H1 (cell line): ENCODE results near the gene PCGF3. TPM values are rescaled to one million over a fixed set of nuclear protein-coding genes. Genes with fewer than 3 reads are reported as not detected.

Source experiments
- CTCF ChIA-PET: fragments of 300-600 bp; sonication (Branson Sonifier 250); formaldehyde crosslinking; loops from one replicate; lab custom pipeline; 2021; ENCODE audit not compliant: partially characterized antibody; lab: Charles Lee
- POLR2A ChIA-PET: fragments of 300-600 bp; sonication (Branson Sonifier 250); formaldehyde crosslinking; loops from one replicate; lab custom pipeline; 2021; ENCODE audit warnings: inconsistent platforms; ENCODE audit not compliant: partially characterized antibody; lab: Charles Lee
- DNase-seq, 2 experiments: peaks; one replicate each; pipeline versions ENCODE4 v3.0.0 to v3.0.0-alpha.2; 2010 to 2022; ENCODE audit warnings: low spot score in 2 of 2, low read depth in 1 of 2, mixed read lengths in 1 of 2
- FAIRE-seq: peaks from 2 replicates; lab custom pipeline; 2011; peaks lifted over from hg19 to GRCh38; lab: Jason Lieb, UNC
- H2AFZ ChIP-seq: 2 replicates; pipeline ENCODE4 v1.8.1; 2012; ENCODE audit warnings: low read length, inconsistent platforms
- H2AK5ac ChIP-seq: 2 replicates; pipeline ENCODE4 v1.6.1; 2013; ENCODE audit warnings: low read depth, low read length
- H2BK120ac ChIP-seq: replicated peaks from 2 replicates; pipeline ENCODE3; 2013; ENCODE audit warnings: low read depth, low read length, inconsistent platforms
- H2BK12ac ChIP-seq: 2 replicates; pipeline ENCODE4 v1.6.1; 2013; ENCODE audit warnings: low read depth, low read length
- H2BK15ac ChIP-seq: 2 replicates; pipeline ENCODE4 v1.6.1; 2013; ENCODE audit warnings: low read length
- H2BK20ac ChIP-seq: 2 replicates; pipeline ENCODE4 v1.6.1; 2013; ENCODE audit warnings: low read length
- H2BK5ac ChIP-seq: 2 replicates; pipeline ENCODE4 v1.6.1; 2013; ENCODE audit warnings: low read depth, low read length
- H3K14ac ChIP-seq: 2 replicates; pipeline ENCODE4 v1.6.1; 2013; ENCODE audit warnings: inconsistent platforms; ENCODE audit not compliant: insufficient read length
- H3K18ac ChIP-seq: 2 replicates; pipeline ENCODE4 v1.6.1; 2013; ENCODE audit warnings: low read length; ENCODE audit errors: extremely low read depth
- H3K23ac ChIP-seq: 2 replicates; pipeline ENCODE4 v1.6.1; 2013; ENCODE audit warnings: inconsistent platforms; ENCODE audit not compliant: insufficient read length
- H3K23me2 ChIP-seq: 2 replicates; pipeline ENCODE4 v1.6.1; 2013; ENCODE audit warnings: low read depth, low read length
- H3K27ac ChIP-seq: 2 replicates; pipeline ENCODE4 v1.6.1; 2011; ENCODE audit warnings: low read depth, low read length, inconsistent platforms
- H3K27me3 ChIP-seq, 4 experiments: replicated peaks in 1 of 4; 1 replicate in 1 of 4; 2 replicates in 3 of 4; pipeline versions ENCODE4 v1.6.1 to v1.8.1; 2011 to 2013; ENCODE audit warnings: low read length in 3 of 4, mild to moderate bottlenecking in 3 of 4, inconsistent platforms in 2 of 4, mixed read lengths in 2 of 4, moderate library complexity in 1 of 4; ENCODE audit not compliant: control insufficient read depth in 3 of 4, insufficient read depth in 3 of 4; ENCODE audit errors: extremely low read depth in 1 of 4
- H3K36me3 ChIP-seq, 4 experiments: 2 replicates each; pipeline versions ENCODE4 v1.6.1 to v1.8.1; 2011 to 2013; ENCODE audit warnings: mild to moderate bottlenecking in 4 of 4, low read length in 3 of 4, moderate library complexity in 2 of 4, control low read depth in 1 of 4, inconsistent platforms in 1 of 4; ENCODE audit not compliant: insufficient read depth in 4 of 4, control insufficient read depth in 2 of 4
- H3K4ac ChIP-seq: replicated peaks from 2 replicates; pipeline ENCODE3; 2013; ENCODE audit warnings: low read length, low read depth, mixed read lengths, inconsistent platforms; ENCODE audit not compliant: insufficient read length
- H3K4me1 ChIP-seq, 4 experiments: replicated peaks in 1 of 4; 1 replicate in 1 of 4; 2 replicates in 3 of 4; pipeline versions ENCODE4 v1.6.1 to v1.8.1; 2011 to 2013; ENCODE audit warnings: low read length in 3 of 4, inconsistent platforms in 2 of 4, mixed read lengths in 1 of 4; ENCODE audit not compliant: insufficient read depth in 4 of 4, control insufficient read depth in 3 of 4
- H3K4me2 ChIP-seq, 2 experiments: 2 replicates each; pipeline versions ENCODE4 v1.6.1 to v1.8.1; 2011 to 2013; ENCODE audit warnings: low read depth in 2 of 2, low read length in 2 of 2, control low read depth in 1 of 2, inconsistent platforms in 1 of 2, mild to moderate bottlenecking in 1 of 2; ENCODE audit not compliant: insufficient read depth in 1 of 2
- H3K4me3 ChIP-seq, 4 experiments: fragments of 200-600, 300-600 bp in 1 of 4; sonication (generic), shearing (Covaris generic), sonication (Bioruptor Twin) in 1 of 4; 2 replicates each; pipeline versions ENCODE4 v1.5.1 to v1.8.1; 2011 to 2016; ENCODE audit warnings: low read length in 4 of 4, low read depth in 3 of 4, control low read depth in 2 of 4, inconsistent platforms in 2 of 4, mild to moderate bottlenecking in 2 of 4, mixed read lengths in 1 of 4, moderate library complexity in 1 of 4; ENCODE audit not compliant: insufficient read depth in 2 of 4; ENCODE audit errors: extremely low read depth in 1 of 4
- H3K56ac ChIP-seq: replicated peaks from 2 replicates; pipeline ENCODE3; 2013; ENCODE audit warnings: low read depth, mild to moderate bottlenecking, mixed read lengths, low read length, inconsistent platforms; ENCODE audit not compliant: insufficient read length
- H3K79me1 ChIP-seq: 2 replicates; pipeline ENCODE4 v1.6.1; 2013; ENCODE audit warnings: low read depth, low read length, control low read depth
- H3K79me2 ChIP-seq, 2 experiments: 2 replicates each; pipeline versions ENCODE4 v1.6.1 to v1.8.1; 2012 to 2013; ENCODE audit warnings: low read length in 2 of 2, mild to moderate bottlenecking in 2 of 2, inconsistent platforms in 1 of 2; ENCODE audit not compliant: insufficient read depth in 2 of 2, control insufficient read depth in 1 of 2
- H3K9ac ChIP-seq, 4 experiments: replicated peaks in 1 of 4; 1 replicate in 1 of 4; 2 replicates in 3 of 4; pipeline versions ENCODE4 v1.6.1 to v1.8.1; 2011 to 2013; ENCODE audit warnings: low read depth in 3 of 4, low read length in 3 of 4, control low read depth in 2 of 4, mild to moderate bottlenecking in 2 of 4, moderate library complexity in 2 of 4, inconsistent platforms in 1 of 4; ENCODE audit errors: extremely low read depth in 1 of 4
- H3K9me3 ChIP-seq, 2 experiments: 2 replicates each; pipeline versions ENCODE4 v1.6.1 to v1.8.1; 2012 to 2013; ENCODE audit warnings: mild to moderate bottlenecking in 2 of 2, moderate library complexity in 2 of 2, control low read depth in 1 of 2, inconsistent platforms in 1 of 2, low read depth in 1 of 2, low read length in 1 of 2, mixed read lengths in 1 of 2; ENCODE audit not compliant: insufficient read depth in 2 of 2
- H4K20me1 ChIP-seq, 2 experiments: replicated peaks in 1 of 2; 2 replicates each; pipeline versions ENCODE3 to v1.8.1; 2011 to 2013; ENCODE audit warnings: inconsistent platforms in 2 of 2, low read length in 2 of 2, mild to moderate bottlenecking in 1 of 2; ENCODE audit not compliant: insufficient read depth in 2 of 2, control insufficient read depth in 1 of 2
- H4K5ac ChIP-seq: 2 replicates; pipeline ENCODE4 v1.6.1; 2013; ENCODE audit warnings: low read length, low read depth, mixed read lengths, inconsistent platforms; ENCODE audit not compliant: insufficient read length
- H4K8ac ChIP-seq: 2 replicates; pipeline ENCODE4 v1.8.0; 2013; ENCODE audit warnings: mild to moderate bottlenecking, moderate library complexity, low read length, inconsistent platforms; ENCODE audit not compliant: insufficient read depth; ENCODE audit errors: extremely low read depth
- H4K91ac ChIP-seq: replicated peaks from 2 replicates; pipeline ENCODE3; 2013; ENCODE audit warnings: low read length, mixed read lengths, inconsistent platforms; ENCODE audit not compliant: insufficient read length
- CBX5 ChIP-seq: fragments of 300-800, 300-1000 bp; sonication (generic); IDR thresholded peaks from 2 replicates; pipeline ENCODE4 v1.7.1; 2016; ENCODE audit warnings: antibody characterized with exemption, low read length, low read depth
- CEBPB ChIP-seq: IDR thresholded peaks from 2 replicates; pipeline ENCODE4 v1.6.1; 2012; ENCODE audit warnings: low read depth, low read length
- CHD2 ChIP-seq: IDR thresholded peaks from 2 replicates; pipeline ENCODE4 v1.6.1; 2012; ENCODE audit warnings: low read length, improper control_type of control experiment
- CTBP2 ChIP-seq: IDR thresholded peaks from 2 replicates; pipeline ENCODE4 v1.7.0; 2011; ENCODE audit warnings: borderline replicate concordance, mild to moderate bottlenecking, moderate library complexity, mixed read lengths, low read length; ENCODE audit not compliant: insufficient read depth, insufficient read length
- EP300 ChIP-seq, 2 experiments: IDR thresholded peaks; 1 replicate in 1 of 2; 2 replicates in 1 of 2; pipeline ENCODE4 v1.6.1; 2011 to 2012; ENCODE audit warnings: low read depth in 2 of 2, low read length in 2 of 2, mild to moderate bottlenecking in 2 of 2, borderline replicate concordance in 1 of 2, inconsistent platforms in 1 of 2, moderate library complexity in 1 of 2
- MAFK ChIP-seq: IDR thresholded peaks from 2 replicates; pipeline ENCODE4 v1.6.1; 2012; ENCODE audit warnings: low read depth, mild to moderate bottlenecking, improper control_type of control experiment, low read length
- POLR2A ChIP-seq, 2 experiments: IDR thresholded peaks; 1 replicate in 1 of 2; 2 replicates in 1 of 2; pipeline ENCODE4 v1.6.1; 2011; ENCODE audit warnings: low read depth in 2 of 2, low read length in 2 of 2, mild to moderate bottlenecking in 2 of 2; ENCODE audit errors: control extremely low read depth in 1 of 2
- POU5F1 ChIP-seq: IDR thresholded peaks from 2 replicates; pipeline ENCODE4 v1.6.1; 2011; ENCODE audit warnings: low read depth, mild to moderate bottlenecking, low read length, moderate library complexity
- RAD21 ChIP-seq, 2 experiments: IDR thresholded peaks in 1 of 2; conservative IDR thresholded peaks in 1 of 2; 2 replicates each; pipeline ENCODE4 v1.6.1; 2011; ENCODE audit warnings: low read depth in 2 of 2, low read length in 2 of 2, improper control_type of control experiment in 1 of 2, inconsistent platforms in 1 of 2, mild to moderate bottlenecking in 1 of 2, moderate library complexity in 1 of 2
- SIRT6 ChIP-seq: IDR thresholded peaks from one replicate; pipeline ENCODE4 v1.7.1; 2012; ENCODE audit warnings: low read length, inconsistent platforms
- SP1 ChIP-seq: IDR thresholded peaks from 2 replicates; pipeline ENCODE4 v1.6.1; 2011; ENCODE audit warnings: low read depth, low read length
- TAF7 ChIP-seq: optimal IDR thresholded peaks from 2 replicates; pipeline ENCODE3; 2011; ENCODE audit warnings: low read depth, mild to moderate bottlenecking, inconsistent platforms, low read length, moderate library complexity, borderline replicate concordance
- TEAD4 ChIP-seq: IDR thresholded peaks from 2 replicates; pipeline ENCODE4 v1.6.1; 2012; ENCODE audit warnings: low read depth, low read length, inconsistent platforms, mixed read lengths
- WGBS, 2 experiments: shearing (Covaris generic) in 1 of 2; methylation state at CpG; one replicate each; pipeline versions ENCODE4 v1.1.6 to v1.1.7; 2013 to 2015; ENCODE audit warnings: low lambda C conversion rate in 2 of 2, mixed read lengths in 2 of 2, inconsistent platforms in 1 of 2, low coverage in 1 of 2, missing lambda C conversion rate in 1 of 2; ENCODE audit not compliant: insufficient replicate concordance in 2 of 2, insufficient coverage in 1 of 2, insufficient read length in 1 of 2; ENCODE audit errors: extremely low coverage in 1 of 2, missing lambda C conversion rate in 1 of 2; 5-methylcytosine and 5-hydroxymethylcytosine counted together
- polyA plus RNA-seq, 7 experiments: library from polyadenylated mRNA; depleted of rRNA in 3 of 7; stranded (reverse) in 5 of 7; unstranded in 2 of 7; fragments of >200 nt in 5 of 7; fragments of 200-250 nt in 2 of 7; gene quantifications; 1 replicate in 5 of 7; 2 replicates in 1 of 7; 4 replicates in 1 of 7; pipeline versions ENCODE4 v1.2.1 to v1.2.3, GENCODE V29; 2011 to 2013; ENCODE audit warnings: missing spikeins in 2 of 7, mixed read lengths in 2 of 7
- total RNA-seq: library from RNA; stranded (reverse); fragmentation: NEBNext Ultra II Directional; extraction: Animal tissue kit (Norgen Biotek cat#: 25700); gene quantifications from 2 replicates; pipeline ENCODE4 v1.2.1, GENCODE V29; 2021

PCGF3 gene
- total and polyA plus RNA-seq, 2 of the 8 experiments (the other 6 are each of a cell fraction or from before 2014, with no cell fraction given): 52.7 to 52.9 TPM

- Histone ChIP-seq H3K4me2 (peak overlapping the region in 1 of 2 experiments; percentile 17; a peak in 2 of 4 replicates), H3K9me3 (no peaks in the 10 kb centered on the region), H2BK12ac (peak overlapping the region; percentile 60; the same call in 1 of the 2 replicates), H3K27me3 (peaks cover 0 to 5% (median 3%) of the 10 kb centered on the region in 4 experiments; a peak in 3 of 7 replicates), H4K5ac (no peak overlapping the region), H2AFZ (no peak overlapping the region), H2BK120ac (no peak overlapping the region), H3K56ac (no peak overlapping the region), H3K23me2 (peaks cover 12% of the 10 kb centered on the region; the same call in 1 of the 2 replicates), H4K20me1 (peaks cover 8 to 13% of the 10 kb centered on the region in 2 experiments), H3K14ac (no peak overlapping the region), H3K79me2 (peaks cover 5 to 27% of the 10 kb centered on the region in 2 experiments), H2AK5ac (no peak overlapping the region), H3K36me3 (peaks cover 0 to 2% (median 0%) of the 10 kb centered on the region in 4 experiments; a peak in 1 of 8 replicates), H3K4me3 (no peak overlapping the region), H2BK5ac (no peak overlapping the region), H3K9ac (no peak overlapping the region), H3K4me1 (peaks cover 0 to 8% (median 5%) of the 10 kb centered on the region in 4 experiments; a peak in 5 of 7 replicates), H2BK20ac (no peak overlapping the region), H2BK15ac (no peak overlapping the region), H4K8ac (no peak overlapping the region), H3K79me1 (peaks cover 11% of the 10 kb centered on the region), H3K27ac (no peak overlapping the region), H3K23ac (no peak overlapping the region), H4K91ac (no peak overlapping the region), H3K18ac (no peak overlapping the region), H3K4ac (no peak overlapping the region)
- DNase-seq: no peak
- 93% methylated on average over 38 of the region's 46 CpGs; no CpG with 5 or more reads in 1 of the 2 experiments for WGBS, 2 experiments
- POLR2A ChIA-PET: no interaction called here
- CTCF ChIA-PET: no interaction called here
- FAIRE-seq: no peak
- no peak for TF ChIP-seq TAF7
- TF ChIP-seq SIRT6: no peak
- TF ChIP-seq POU5F1: no peak
- TF ChIP-seq RAD21 (IDR thresholded peaks at IDR 0.05 in 1 of 2, conservative IDR thresholded peaks at IDR 0.05 in 1 of 2; ENCODE audit: low read depth in 2 of 2, low read length in 2 of 2): no peak
- no peak for TF ChIP-seq CEBPB
- no peak for TF ChIP-seq CHD2
- no peak for TF ChIP-seq EP300 (IDR thresholded peaks at IDR 0.05; ENCODE audit: borderline replicate concordance in 1 of 2, low read depth in 2 of 2, low read length in 2 of 2)
- no peak for TF ChIP-seq POLR2A (IDR thresholded peaks at IDR 0.05; ENCODE audit: control extremely low read depth in 1 of 2, low read depth in 2 of 2, low read length in 2 of 2)
- no peak for TF ChIP-seq CTBP2
- TF ChIP-seq CBX5: no peak
- TF ChIP-seq MAFK: no peak
- TF ChIP-seq TEAD4: no peak
- TF ChIP-seq SP1: no peak
Observed at GRCh38 chr4:704198-704891, 1.3 kb upstream of the PCGF3 start.
